GM23338 (cell line): ENCODE measurements around the gene CYP2W1. TPM values are rescaled to one million over a fixed set of nuclear protein-coding genes. Genes with fewer than 3 reads are reported as not detected.
A peak's percentile ranks its signal among the peaks of the same experiment; 100 is the strongest.

Source experiments
- ATAC-seq: fragments of 200-7000 bp; cut with Tn5 transposase; 3 replicates; pipeline ENCODE4 v1.9.1; 2020
- DNase-seq: peaks from one replicate; pipeline ENCODE4 v3.0.0-alpha.2; 2015; ENCODE audit warnings: low spot score
- H2AFZ ChIP-seq: fragments of 200-600 bp; sonication (generic); 2 replicates; pipeline ENCODE4 v1.8.0; 2016; ENCODE audit warnings: antibody characterized with exemption, mild to moderate bottlenecking, moderate library complexity
- H3F3A ChIP-seq: fragments of 200-600 bp; sonication (generic); replicated peaks from 2 replicates; pipeline ENCODE4 v1.8.0; 2017; ENCODE audit warnings: antibody characterized with exemption, mixed run types, low read depth
- H3K27ac ChIP-seq: fragments of 200-600 bp; sonication (generic); 2 replicates; pipeline ENCODE4 v1.6.1; 2016; ENCODE audit warnings: low read depth
- H3K27me3 ChIP-seq: fragments of 200-600 bp; sonication (generic); 2 replicates; pipeline ENCODE4 v1.8.0; 2016; ENCODE audit warnings: mild to moderate bottlenecking, mixed run types, moderate library complexity; ENCODE audit not compliant: insufficient read depth
- H3K36me3 ChIP-seq: fragments of 200-600 bp; sonication (generic); 2 replicates; pipeline ENCODE4 v1.8.0; 2016; ENCODE audit warnings: mild to moderate bottlenecking; ENCODE audit not compliant: insufficient read depth
- H3K4me1 ChIP-seq: fragments of 200-600 bp; sonication (generic); 2 replicates; pipeline ENCODE4 v1.8.0; 2016; ENCODE audit warnings: mild to moderate bottlenecking, moderate library complexity; ENCODE audit not compliant: insufficient read depth
- H3K4me2 ChIP-seq: fragments of 200-600 bp; sonication (generic); 2 replicates; pipeline ENCODE4 v1.7.1; 2017; ENCODE audit warnings: mixed run types
- H3K4me3 ChIP-seq: fragments of 200-600 bp; sonication (generic); 2 replicates; pipeline ENCODE4 v1.6.1; 2016; ENCODE audit warnings: mixed run types
- H3K79me2 ChIP-seq: fragments of 200-600 bp; sonication (generic); replicated peaks from 2 replicates; pipeline ENCODE4 v1.8.0; 2017; ENCODE audit warnings: mild to moderate bottlenecking; ENCODE audit not compliant: insufficient read depth
- H3K9me2 ChIP-seq: fragments of 200-600 bp; sonication (generic); 2 replicates; pipeline ENCODE4 v1.8.0; 2017; ENCODE audit not compliant: insufficient read depth
- H4K20me1 ChIP-seq: fragments of 200-600 bp; sonication (generic); replicated peaks from 2 replicates; pipeline ENCODE4 v1.8.0; 2017; ENCODE audit warnings: mild to moderate bottlenecking; ENCODE audit not compliant: insufficient read depth
- H3K27ac Mint-ChIP-seq: 2 replicates; pipeline ENCODE4 v1.8.0; 2020; ENCODE audit warnings: inconsistent platforms, mild to moderate bottlenecking, moderate library complexity, mixed read lengths
- H3K27me3 Mint-ChIP-seq: 3 replicates; pipeline ENCODE4 v1.8.0; 2022; ENCODE audit warnings: low read depth, mild to moderate bottlenecking, moderate library complexity, mixed read lengths, inconsistent platforms; ENCODE audit not compliant: insufficient read depth, poor library complexity
- H3K36me3 Mint-ChIP-seq: 3 replicates; pipeline ENCODE4 v1.8.0; 2021; ENCODE audit warnings: low read depth, mild to moderate bottlenecking, inconsistent platforms, moderate library complexity, mixed read lengths
- H3K4me1 Mint-ChIP-seq: 3 replicates; pipeline ENCODE4 v1.8.0; 2020; ENCODE audit warnings: mild to moderate bottlenecking, inconsistent platforms, mixed read lengths
- H3K4me3 Mint-ChIP-seq: 3 replicates; pipeline ENCODE4 v1.8.0; 2021; ENCODE audit warnings: moderate library complexity, mild to moderate bottlenecking, inconsistent platforms, mixed read lengths
- H3K9me3 Mint-ChIP-seq: 3 replicates; pipeline ENCODE4 v1.8.0; 2020; ENCODE audit warnings: moderate library complexity, mild to moderate bottlenecking, inconsistent platforms, mixed read lengths
- EZH2 ChIP-seq: fragments of 200-600 bp; sonication (generic); IDR thresholded peaks from one replicate; pipeline ENCODE4 v1.8.0; 2017; ENCODE audit warnings: antibody characterized with exemption, mild to moderate bottlenecking, low read depth; ENCODE audit not compliant: unreplicated experiment
- NANOG ChIP-seq: IDR thresholded peaks from 2 replicates; pipeline ENCODE4 v1.6.1; 2016; ENCODE audit warnings: antibody characterized with exemption, borderline replicate concordance
- STAT1 ChIP-seq: IDR thresholded peaks from one replicate; pipeline ENCODE4 v1.6.1; 2016; ENCODE audit warnings: antibody characterized with exemption; ENCODE audit not compliant: unreplicated experiment
- polyA plus RNA-seq: library from polyadenylated mRNA; unstranded; fragments of >200 nt; fragmentation: Nextera tagmentation; extraction: Ambion mirVana; gene quantifications from 2 replicates; pipeline ENCODE4 v1.2.1, GENCODE V29; 2016
- total RNA-seq: library from RNA; depleted of rRNA; stranded (reverse); fragments of >200 nt; shearing (Covaris generic); gene quantifications from 2 replicates; pipeline ENCODE4 v1.2.3, GENCODE V29; 2014
- TF ChIP-seq, protein P1 (sequence below): fragments of 250-450 bp; sonication (Bioruptor Pico); IDR thresholded peaks from 2 replicates; pipeline ENCODE4 v1.5.0; 2020; ENCODE audit warnings: mild to moderate bottlenecking, moderate library complexity
- TF ChIP-seq, protein P2 (sequence below): IDR thresholded peaks from 2 replicates; pipeline ENCODE4 v1.6.1; 2016; ENCODE audit warnings: antibody characterized with exemption
- TF ChIP-seq, protein P3 (sequence below), 2 experiments: fragments of 200-600 bp in 1 of 2; sonication (generic) in 1 of 2; conservative IDR thresholded peaks; 2 replicates each; pipeline versions ENCODE4 v1.5.1 to v1.6.1; 2016 to 2017; ENCODE audit warnings: antibody characterized with exemption in 2 of 2, low read depth in 2 of 2, mild to moderate bottlenecking in 2 of 2, moderate library complexity in 1 of 2

CYP2W1 gene
- total and polyA plus RNA-seq, 2 experiments from 2014 or later: not detected

DNA sequence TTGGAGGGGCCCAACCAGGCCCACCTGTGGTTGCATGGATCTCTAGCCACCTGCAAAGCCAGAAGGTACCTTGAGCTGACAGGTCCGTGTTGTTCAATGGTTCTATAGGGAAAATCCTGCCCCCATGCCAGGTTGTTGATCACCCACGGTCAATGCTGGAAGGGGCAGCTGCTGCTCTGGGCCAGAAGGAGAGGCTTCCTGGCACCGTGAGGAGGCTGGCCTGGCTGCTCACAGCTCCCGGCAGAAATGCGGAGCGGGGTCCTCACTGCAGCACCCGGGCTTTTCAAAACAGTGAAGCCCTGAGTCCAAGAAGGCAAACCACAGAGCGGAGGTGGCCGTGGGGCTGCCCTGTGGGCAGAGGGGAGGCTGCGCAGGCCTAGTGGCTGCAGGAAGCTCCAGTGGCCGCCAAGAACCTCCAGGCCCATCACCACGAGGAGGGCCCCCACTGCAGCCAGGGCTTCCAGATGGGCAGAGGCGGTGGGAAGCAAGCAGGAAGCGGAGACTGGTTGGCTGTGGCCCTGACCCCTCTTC is 36.3 kb downstream of the CYP2W1 start (continued):
- TF ChIP-seq, protein P1, sequence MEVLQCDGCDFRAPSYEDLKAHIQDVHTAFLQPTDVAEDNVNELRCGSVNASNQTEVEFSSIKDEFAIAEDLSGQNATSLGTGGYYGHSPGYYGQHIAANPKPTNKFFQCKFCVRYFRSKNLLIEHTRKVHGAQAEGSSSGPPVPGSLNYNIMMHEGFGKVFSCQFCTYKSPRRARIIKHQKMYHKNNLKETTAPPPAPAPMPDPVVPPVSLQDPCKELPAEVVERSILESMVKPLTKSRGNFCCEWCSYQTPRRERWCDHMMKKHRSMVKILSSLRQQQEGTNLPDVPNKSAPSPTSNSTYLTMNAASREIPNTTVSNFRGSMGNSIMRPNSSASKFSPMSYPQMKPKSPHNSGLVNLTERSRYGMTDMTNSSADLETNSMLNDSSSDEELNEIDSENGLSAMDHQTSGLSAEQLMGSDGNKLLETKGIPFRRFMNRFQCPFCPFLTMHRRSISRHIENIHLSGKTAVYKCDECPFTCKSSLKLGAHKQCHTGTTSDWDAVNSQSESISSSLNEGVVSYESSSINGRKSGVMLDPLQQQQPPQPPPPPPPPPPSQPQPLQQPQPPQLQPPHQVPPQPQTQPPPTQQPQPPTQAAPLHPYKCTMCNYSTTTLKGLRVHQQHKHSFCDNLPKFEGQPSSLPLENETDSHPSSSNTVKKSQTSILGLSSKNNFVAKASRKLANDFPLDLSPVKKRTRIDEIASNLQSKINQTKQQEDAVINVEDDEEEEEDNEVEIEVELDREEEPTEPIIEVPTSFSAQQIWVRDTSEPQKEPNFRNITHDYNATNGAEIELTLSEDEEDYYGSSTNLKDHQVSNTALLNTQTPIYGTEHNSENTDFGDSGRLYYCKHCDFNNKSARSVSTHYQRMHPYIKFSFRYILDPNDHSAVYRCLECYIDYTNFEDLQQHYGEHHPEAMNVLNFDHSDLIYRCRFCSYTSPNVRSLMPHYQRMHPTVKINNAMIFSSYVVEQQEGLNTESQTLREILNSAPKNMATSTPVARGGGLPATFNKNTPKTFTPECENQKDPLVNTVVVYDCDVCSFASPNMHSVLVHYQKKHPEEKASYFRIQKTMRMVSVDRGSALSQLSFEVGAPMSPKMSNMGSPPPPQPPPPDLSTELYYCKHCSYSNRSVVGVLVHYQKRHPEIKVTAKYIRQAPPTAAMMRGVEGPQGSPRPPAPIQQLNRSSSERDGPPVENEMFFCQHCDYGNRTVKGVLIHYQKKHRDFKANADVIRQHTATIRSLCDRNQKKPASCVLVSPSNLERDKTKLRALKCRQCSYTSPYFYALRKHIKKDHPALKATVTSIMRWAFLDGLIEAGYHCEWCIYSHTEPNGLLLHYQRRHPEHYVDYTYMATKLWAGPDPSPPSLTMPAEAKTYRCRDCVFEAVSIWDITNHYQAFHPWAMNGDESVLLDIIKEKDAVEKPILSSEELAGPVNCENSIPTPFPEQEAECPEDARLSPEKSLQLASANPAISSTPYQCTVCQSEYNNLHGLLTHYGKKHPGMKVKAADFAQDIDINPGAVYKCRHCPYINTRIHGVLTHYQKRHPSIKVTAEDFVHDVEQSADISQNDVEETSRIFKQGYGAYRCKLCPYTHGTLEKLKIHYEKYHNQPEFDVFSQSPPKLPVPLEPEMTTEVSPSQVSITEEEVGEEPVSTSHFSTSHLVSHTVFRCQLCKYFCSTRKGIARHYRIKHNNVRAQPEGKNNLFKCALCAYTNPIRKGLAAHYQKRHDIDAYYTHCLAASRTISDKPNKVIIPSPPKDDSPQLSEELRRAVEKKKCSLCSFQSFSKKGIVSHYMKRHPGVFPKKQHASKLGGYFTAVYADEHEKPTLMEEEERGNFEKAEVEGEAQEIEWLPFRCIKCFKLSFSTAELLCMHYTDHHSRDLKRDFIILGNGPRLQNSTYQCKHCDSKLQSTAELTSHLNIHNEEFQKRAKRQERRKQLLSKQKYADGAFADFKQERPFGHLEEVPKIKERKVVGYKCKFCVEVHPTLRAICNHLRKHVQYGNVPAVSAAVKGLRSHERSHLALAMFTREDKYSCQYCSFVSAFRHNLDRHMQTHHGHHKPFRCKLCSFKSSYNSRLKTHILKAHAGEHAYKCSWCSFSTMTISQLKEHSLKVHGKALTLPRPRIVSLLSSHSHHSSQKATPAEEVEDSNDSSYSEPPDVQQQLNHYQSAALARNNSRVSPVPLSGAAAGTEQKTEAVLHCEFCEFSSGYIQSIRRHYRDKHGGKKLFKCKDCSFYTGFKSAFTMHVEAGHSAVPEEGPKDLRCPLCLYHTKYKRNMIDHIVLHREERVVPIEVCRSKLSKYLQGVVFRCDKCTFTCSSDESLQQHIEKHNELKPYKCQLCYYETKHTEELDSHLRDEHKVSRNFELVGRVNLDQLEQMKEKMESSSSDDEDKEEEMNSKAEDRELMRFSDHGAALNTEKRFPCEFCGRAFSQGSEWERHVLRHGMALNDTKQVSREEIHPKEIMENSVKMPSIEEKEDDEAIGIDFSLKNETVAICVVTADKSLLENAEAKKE (CRISPR knock-in tag): no peak
- TF ChIP-seq, protein P2, sequence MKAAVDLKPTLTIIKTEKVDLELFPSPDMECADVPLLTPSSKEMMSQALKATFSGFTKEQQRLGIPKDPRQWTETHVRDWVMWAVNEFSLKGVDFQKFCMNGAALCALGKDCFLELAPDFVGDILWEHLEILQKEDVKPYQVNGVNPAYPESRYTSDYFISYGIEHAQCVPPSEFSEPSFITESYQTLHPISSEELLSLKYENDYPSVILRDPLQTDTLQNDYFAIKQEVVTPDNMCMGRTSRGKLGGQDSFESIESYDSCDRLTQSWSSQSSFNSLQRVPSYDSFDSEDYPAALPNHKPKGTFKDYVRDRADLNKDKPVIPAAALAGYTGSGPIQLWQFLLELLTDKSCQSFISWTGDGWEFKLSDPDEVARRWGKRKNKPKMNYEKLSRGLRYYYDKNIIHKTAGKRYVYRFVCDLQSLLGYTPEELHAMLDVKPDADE: no peak
- TF ChIP-seq STAT1: no peak

DNA sequence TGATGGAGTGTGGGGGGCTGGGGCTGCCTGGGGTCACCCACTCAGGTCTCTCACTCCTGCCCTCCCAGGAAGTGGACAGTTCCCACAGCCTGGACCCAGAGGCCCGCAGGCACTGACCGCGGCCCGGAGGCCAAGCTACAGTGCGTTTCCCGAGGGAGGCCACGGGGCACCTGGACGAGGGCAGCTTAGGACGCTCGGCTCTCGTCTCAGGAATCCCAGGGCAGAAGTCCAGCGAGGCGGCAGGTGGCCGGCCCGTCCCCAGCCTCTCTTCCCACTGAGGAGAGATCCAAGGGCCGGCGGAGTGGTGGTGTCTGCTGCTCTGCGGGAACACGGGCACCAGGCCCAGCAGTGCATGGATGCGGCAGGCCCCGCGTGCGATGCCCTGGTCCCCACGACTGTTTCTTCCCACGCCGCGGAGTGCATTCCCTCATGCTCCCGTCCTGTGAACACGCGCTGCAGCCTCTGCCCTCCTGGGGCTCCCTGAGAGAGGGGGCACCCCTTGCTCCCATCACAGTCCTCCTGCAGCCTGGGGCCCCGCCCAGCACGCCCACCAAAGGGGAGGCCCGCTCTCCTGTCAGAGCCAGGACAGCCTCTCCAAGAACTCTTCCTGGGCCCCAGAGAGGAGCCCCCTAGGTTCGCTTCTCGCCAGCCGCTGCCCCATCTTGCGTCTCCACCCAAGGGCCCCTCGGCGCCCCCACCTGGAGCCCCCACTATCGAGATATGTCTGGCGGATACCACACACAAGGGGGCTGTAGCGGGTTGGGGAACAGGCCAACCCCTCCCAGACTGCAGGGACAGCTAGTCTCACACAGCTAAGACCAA is 37.0 kb downstream of the CYP2W1 start:
- Histone ChIP-seq H3K4me2 (no peak overlapping the region), H3F3A (no peaks in the 10 kb centered on the region), H3K27me3 (no peaks in the 10 kb centered on the region), H3K4me1 (no peaks in the 10 kb centered on the region), H3K4me3 (no peak overlapping the region), H3K79me2 (no peaks in the 10 kb centered on the region), H4K20me1 (no peaks in the 10 kb centered on the region), H3K27ac (no peak overlapping the region), H3K9me2 (no peaks in the 10 kb centered on the region), H3K36me3 (no peaks in the 10 kb centered on the region), H2AFZ (no peak overlapping the region)
- no peaks in the 10 kb centered on the region; the same call in 2 of the 3 replicates for H3K9me3 Mint-ChIP-seq
- H3K27ac Mint-ChIP-seq: no peak overlapping the region
- H3K27me3 Mint-ChIP-seq: peaks cover 5% of the 10 kb centered on the region
- H3K4me1 Mint-ChIP-seq: no peaks in the 10 kb centered on the region; the same call in 2 of the 3 replicates
- TF ChIP-seq EZH2 (no peak), NANOG (no peak)
- TF ChIP-seq, protein P3, sequence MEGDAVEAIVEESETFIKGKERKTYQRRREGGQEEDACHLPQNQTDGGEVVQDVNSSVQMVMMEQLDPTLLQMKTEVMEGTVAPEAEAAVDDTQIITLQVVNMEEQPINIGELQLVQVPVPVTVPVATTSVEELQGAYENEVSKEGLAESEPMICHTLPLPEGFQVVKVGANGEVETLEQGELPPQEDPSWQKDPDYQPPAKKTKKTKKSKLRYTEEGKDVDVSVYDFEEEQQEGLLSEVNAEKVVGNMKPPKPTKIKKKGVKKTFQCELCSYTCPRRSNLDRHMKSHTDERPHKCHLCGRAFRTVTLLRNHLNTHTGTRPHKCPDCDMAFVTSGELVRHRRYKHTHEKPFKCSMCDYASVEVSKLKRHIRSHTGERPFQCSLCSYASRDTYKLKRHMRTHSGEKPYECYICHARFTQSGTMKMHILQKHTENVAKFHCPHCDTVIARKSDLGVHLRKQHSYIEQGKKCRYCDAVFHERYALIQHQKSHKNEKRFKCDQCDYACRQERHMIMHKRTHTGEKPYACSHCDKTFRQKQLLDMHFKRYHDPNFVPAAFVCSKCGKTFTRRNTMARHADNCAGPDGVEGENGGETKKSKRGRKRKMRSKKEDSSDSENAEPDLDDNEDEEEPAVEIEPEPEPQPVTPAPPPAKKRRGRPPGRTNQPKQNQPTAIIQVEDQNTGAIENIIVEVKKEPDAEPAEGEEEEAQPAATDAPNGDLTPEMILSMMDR (conservative IDR thresholded peaks at IDR 0.05; ENCODE audit: low read depth in 2 of 2): peak in 1 of 2 experiments; percentile 26; a peak in 1 of 4 replicates
- no peak for DNase-seq
- no peak overlapping the region for H3K4me3 Mint-ChIP-seq
- H3K36me3 Mint-ChIP-seq: peaks cover 8% of the 10 kb centered on the region; the same call in 2 of the 3 replicates
- ATAC-seq: peak; percentile 14
